NT2/D1 (cell line): ENCODE results near the gene TM9SF2.

Experiments used
- SUZ12 ChIP-seq: IDR thresholded peaks from 2 replicates; pipeline ENCODE4 v1.6.1; 2011; ENCODE audit not compliant: insufficient read length, insufficient read depth; ENCODE audit errors: extremely low read depth
- YY1 ChIP-seq: IDR thresholded peaks from 2 replicates; pipeline ENCODE4 v1.6.1; 2011; ENCODE audit not compliant: insufficient read length, insufficient read depth

- no peak for TF ChIP-seq SUZ12
- no peak for TF ChIP-seq YY1
Observed at GRCh38 chr13:99505814-99506269, 4.6 kb downstream of the TM9SF2 start.
